Spleen (tissue), 7 donors: ENCODE data around the gene CHMP4B.

Experiments used
- POLR2AphosphoS5 ChIP-seq, 3 donors: sonication (generic); formaldehyde crosslinking; IDR thresholded peaks; one replicate each; pipeline ENCODE4 v1.5.1; 2017; ENCODE audit warnings: antibody characterized with exemption in 3 of 3
- TF ChIP-seq, protein P1 (sequence below), 11 experiments: fragments of 200-600 bp in 7 of 11; fragments of 450-650 bp in 4 of 11; sonication (generic) in 4 of 11; IDR thresholded peaks in 8 of 11; conservative IDR thresholded peaks in 3 of 11; 1 replicate in 7 of 11; 2 replicates in 4 of 11; pipeline versions ENCODE4 v1.4.0 to v1.8.0; 2016 to 2021; ENCODE audit warnings: antibody characterized with exemption in 11 of 11, inconsistent platforms in 4 of 11, mild to moderate bottlenecking in 1 of 11
- donor health status: DM: no; HTN: no; CAD: no; lungs with moderate emphysema.
- donor health status: DM: no; HTN: no; CAD: no.
- donor health status: DM: no; HTN: no; CAD: no.

DNA sequence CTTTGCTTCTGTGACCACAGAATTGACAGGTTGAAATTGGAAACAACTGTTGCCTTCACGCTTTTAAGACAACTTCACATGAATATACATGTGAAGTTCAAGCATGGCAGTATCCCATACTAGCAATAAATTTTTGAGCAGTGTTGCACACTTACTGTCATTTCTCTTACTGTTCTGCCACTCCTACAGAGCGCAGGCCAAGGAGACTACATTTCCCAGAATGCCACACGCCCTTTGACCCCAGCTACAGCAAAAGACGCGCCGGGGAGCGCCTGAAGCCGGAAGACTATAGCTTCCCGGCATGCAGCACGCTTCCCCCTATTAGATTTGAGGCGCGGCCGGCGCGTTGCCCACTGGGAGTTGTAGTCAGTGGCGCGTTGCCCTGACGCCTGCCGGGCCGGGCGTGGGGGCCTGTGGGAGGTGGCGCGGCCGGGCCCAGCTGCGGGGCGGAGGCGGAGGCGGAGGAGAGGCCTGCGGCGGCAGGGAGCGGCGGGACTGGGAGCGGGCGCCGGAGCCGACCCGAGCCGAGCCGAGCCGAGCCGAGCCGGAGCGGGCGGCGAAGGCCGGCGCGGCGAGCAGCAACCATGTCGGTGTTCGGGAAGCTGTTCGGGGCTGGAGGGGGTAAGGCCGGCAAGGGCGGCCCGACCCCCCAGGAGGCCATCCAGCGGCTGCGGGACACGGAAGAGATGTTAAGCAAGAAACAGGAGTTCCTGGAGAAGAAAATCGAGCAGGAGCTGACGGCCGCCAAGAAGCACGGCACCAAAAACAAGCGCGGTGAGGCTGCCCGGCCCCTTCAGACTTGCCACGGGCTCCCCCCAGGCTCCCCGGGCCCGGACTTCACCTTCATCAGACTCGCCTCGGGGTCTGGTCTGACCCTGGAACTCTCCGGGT is at the start of gene CHMP4B:
- TF ChIP-seq, protein P1, sequence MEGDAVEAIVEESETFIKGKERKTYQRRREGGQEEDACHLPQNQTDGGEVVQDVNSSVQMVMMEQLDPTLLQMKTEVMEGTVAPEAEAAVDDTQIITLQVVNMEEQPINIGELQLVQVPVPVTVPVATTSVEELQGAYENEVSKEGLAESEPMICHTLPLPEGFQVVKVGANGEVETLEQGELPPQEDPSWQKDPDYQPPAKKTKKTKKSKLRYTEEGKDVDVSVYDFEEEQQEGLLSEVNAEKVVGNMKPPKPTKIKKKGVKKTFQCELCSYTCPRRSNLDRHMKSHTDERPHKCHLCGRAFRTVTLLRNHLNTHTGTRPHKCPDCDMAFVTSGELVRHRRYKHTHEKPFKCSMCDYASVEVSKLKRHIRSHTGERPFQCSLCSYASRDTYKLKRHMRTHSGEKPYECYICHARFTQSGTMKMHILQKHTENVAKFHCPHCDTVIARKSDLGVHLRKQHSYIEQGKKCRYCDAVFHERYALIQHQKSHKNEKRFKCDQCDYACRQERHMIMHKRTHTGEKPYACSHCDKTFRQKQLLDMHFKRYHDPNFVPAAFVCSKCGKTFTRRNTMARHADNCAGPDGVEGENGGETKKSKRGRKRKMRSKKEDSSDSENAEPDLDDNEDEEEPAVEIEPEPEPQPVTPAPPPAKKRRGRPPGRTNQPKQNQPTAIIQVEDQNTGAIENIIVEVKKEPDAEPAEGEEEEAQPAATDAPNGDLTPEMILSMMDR (IDR thresholded peaks at IDR 0.05 in 8 of 11, conservative IDR thresholded peaks at IDR 0.05 in 3 of 11): peak in 3 of 11 experiments; percentile 17 to 43 (median 39)
- TF ChIP-seq POLR2AphosphoS5 (IDR thresholded peaks at IDR 0.05): peak; percentile 90 to 94 (median 92)
